Activated gamma-delta T cell (primary cell): ENCODE measurements around the gene SLC16A13.
"Not testable (repeated sequence)": the region's sequence is repeated elsewhere in the genome, so short reads cannot be mapped to it uniquely, and the experiment has no call there.

Source experiments
- DNase-seq: peaks from one replicate; lab custom pipeline; 2025; lab: John Stamatoyannopoulos, UW

SLC16A13 gene

DNA sequence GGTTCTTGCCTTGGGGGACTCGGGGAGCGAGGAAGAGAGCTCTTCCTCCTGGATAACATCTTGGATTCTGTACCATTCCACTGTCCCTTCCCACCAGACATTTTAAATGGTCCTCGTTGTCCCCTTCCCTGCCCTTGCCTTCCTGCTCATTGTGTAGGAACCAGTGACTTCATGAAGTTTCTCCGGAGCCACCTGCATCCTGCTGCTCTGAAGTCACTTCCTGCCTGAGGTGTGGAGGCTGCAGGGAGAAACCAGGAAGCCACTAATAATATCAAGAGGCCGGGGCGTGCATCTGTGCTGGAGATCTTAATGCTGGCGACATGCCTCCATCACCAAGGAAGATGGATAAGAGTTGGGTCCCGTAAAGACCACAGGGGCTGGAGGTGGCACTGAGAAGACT lies 6.2 kb upstream of the SLC16A13 start:
- DNase-seq, result no peak

DNA sequence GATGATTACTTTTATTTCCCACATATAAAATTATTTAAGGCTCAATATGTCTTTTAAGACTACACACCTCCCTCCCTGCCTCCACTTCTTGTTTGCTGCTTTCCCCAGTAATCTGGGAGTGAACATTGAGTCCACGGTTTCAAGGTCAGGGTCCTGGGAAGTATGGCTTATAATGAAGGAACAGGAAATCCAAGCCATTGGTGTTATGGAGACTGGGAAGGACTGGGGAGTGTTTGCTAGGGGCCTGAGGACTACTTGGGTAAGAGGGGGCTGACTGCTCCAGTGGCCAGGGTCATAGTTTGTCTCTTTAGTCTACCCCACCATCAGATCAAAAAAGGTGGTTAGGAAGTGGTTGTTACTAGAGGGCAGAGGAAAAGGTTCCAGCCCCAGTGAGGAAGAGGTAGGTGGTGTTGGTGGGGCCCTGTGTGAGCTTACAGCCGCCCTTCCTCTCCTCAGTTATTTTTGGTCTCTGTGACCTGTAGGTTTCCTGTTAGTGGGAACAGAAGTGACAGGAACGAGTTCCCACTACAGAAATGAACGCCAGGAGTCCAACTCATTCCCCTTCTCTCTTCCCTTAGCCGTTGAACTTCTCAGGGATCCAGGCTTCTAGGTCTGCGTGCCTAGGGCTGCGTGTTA lies 742 bp upstream of the SLC16A13 start:
- DNase-seq, result no peak

DNA sequence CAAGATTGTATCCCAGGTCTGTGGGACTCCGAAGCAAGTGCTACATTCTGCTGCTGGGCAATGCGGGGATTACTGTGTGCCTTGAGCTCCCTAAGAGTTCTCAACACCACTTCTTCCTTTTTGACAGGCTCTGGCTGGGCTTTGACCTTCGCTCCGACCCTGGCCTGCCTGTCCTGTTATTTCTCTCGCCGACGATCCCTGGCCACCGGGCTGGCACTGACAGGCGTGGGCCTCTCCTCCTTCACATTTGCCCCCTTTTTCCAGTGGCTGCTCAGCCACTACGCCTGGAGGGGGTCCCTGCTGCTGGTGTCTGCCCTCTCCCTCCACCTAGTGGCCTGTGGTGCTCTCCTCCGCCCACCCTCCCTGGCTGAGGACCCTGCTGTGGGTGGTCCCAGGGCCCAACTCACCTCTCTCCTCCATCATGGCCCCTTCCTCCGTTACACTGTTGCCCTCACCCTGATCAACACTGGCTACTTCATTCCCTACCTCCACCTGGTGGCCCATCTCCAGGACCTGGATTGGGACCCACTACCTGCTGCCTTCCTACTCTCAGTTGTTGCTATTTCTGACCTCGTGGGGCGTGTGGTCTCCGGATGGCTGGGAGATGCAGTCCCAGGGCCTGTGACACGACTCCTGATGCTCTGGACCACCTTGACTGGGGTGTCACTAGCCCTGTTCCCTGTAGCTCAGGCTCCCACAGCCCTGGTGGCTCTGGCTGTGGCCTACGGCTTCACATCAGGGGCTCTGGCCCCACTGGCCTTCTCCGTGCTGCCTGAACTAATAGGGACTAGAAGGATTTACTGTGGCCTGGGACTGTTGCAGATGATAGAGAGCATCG lies 2.4 kb downstream of the SLC16A13 start:
- no peak for DNase-seq

DNA sequence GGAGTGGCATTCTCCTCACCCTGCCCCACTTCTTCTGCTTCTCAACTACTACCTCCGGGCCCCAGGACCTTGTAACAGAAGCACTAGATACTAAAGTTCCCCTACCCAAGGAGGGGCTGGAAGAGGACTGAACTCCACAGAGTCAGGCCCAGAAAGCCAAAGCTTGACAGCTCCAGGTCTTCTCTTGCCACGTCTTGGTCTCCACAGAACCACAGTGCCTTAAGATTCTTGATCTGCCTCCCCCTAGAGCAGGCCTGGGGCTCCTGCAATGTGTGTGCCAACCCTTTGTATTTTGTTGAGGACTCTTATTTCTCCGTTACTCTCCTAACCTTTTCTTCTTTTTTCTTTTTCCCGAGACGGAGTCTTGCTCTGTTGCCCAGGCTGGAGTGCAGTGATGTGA lies 4.0 kb downstream of the SLC16A13 start:
- DNase-seq, result no peak

DNA sequence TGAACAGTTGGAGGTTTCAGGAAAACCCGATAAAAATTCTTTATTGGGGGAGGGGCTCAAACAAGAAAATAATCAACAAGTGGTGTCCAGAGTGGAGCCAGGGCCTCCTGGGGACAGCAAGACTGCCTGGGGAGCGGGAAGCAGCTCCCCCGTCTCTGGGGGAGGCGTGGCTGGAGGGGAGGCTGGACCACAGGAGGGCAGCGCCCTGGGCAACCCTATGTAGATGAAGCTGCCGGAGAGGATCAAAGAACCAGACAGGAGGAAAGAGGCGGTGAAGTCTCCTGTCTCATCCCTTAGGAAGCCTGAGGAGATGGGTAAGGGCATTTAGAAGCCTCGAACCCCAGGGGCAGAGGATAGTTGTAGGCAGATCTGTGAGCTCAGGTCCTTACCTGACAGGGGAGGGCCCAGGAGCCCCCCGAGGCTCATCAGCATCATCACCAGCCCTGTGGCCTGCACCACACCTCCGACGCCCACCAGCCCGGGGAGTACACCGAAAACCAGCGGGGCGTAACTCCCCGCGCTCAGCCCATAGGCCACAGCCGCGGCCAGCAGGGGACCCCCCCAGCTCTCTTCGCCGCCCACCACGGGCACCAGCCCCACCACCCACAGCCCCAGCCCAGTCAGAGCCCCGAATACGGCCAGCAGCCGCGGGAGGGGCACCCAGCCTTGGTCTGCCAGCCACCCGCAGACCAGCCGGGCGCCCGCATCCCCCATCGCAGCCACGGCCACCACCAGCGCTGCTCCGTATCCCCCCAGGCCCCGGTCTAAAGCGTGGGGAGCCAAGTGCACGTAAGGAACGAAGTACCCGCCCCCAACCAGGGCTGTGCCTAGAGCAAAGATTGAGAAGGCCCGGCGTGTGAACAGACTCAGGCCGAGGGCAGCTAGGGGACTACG lies 6.0 kb downstream of the SLC16A13 start:
- peak; percentile 27 for DNase-seq

DNA sequence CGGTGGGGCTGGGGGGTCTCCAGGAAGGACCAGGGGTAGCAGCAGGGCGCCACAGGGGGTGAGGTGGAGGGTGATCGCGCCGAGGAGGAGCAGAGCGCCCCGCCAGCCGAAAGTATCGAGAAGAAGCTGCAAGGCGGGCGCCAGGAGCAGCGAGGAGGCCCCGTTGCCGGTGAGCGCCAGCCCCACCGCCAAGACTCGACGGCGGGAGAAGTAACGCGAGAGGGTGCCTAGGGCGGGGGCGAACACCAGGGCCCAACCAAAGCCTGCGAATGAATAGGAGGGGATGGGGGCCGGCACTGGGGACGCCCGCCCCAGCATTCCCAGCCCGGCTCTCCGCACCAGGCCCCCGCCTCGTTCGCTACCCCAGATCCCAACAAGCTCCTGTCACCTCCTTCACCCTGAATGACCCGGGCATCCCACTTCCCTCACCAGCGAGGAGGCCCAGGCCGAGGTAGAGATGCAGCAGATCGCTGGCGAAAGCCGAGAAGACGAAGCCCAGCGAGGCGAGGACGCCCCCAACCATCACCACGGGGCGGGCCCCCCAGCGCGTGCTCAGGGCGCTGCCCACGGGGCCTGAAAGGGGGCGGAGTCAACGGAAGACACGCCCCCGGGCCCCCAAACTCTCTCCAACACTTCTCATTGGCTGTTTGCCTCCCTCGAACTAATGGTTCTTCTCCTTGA lies 6.8 kb downstream of the SLC16A13 start:
- DNase-seq, result peak; percentile 29

DNA sequence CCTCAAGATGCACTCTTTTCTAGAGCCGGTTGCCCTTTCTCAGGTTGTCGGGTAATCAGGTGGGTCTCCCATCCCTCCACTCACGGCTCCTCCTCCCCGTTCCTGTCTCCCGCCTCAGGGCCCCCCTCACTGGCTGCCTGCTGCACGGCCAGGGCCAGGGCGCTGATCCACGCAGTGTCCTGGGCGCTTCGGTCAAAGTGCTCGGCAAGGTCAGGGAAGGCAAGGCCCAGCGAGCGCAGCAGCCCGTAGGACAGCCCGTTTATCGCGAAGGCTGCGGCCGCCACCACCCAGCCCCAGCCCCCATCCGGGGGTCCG lies 7.3 kb downstream of the SLC16A13 start:
- DNase-seq, result no peak

DNA sequence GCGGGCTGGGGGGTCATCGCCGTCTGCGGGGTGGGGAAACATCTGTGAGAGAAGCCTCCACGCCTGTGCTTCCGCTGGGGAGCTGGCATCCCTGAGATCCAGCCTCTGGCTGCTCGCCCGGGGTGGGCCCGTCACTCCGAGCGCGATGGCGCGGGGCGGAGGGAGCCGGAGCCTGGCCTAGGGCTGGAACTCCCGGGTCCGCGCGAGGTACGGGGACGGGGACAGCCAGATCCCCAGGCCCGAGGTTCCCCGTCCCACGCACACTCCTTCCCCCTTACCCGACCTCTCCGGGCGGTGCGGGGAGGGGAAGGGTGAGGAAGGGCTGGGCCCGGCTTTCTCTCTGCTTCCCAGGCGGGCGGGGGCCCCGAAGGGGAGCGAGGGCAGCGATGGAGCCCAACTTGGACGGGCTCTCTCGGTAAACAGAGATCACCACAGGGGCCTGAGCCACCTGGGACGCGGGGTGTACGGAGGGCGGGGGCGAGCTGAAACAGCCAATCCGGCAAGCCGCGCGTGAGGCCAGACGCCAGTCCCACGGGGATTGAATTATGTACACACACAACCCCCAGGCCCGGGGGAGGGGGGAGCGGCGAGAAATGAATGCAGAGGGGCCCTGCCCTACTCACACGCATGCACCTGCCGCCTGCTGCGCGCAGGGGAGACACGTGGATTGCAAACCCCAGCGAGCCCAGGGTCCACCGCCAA lies 7.8 kb downstream of the SLC16A13 start, which contains the start of gene SLC16A11:
TSS of gene SLC16A11 (minus strand) at position 596 of the 702 bp plus-strand sequence. CDS start at position 17, 579 bp downstream.
- DNase-seq, result peak; percentile 18

DNA sequence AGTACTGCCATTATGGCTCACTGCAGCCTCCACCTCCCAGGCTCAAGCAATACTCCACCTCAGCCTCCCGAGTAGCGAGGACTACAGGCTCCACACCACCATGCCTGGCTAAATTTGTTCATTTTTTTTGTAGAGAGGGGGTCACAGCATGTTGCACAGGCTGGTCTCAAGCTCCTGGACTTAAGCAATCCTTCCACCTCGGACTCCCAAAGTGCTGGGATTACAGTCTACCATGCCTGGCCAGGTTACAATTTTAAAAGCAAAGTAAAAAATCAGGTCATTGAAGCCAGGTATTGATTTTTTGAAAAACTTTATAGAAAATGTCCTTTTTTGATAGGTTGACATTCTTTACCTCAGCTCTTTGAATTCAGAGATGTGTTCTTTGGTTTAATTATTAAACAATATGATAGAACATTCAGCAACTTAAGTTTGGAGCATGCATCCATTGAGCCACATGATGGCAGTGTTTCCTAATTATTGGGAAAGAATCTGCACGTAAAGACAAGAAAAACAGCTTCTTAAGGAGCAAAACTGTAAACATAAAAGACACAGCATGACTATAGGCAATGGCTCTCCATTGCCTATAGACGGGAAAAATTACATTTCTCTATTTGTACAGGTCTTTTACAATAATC lies 9.8 kb downstream of the SLC16A13 start:
- DNase-seq, result no peak

DNA sequence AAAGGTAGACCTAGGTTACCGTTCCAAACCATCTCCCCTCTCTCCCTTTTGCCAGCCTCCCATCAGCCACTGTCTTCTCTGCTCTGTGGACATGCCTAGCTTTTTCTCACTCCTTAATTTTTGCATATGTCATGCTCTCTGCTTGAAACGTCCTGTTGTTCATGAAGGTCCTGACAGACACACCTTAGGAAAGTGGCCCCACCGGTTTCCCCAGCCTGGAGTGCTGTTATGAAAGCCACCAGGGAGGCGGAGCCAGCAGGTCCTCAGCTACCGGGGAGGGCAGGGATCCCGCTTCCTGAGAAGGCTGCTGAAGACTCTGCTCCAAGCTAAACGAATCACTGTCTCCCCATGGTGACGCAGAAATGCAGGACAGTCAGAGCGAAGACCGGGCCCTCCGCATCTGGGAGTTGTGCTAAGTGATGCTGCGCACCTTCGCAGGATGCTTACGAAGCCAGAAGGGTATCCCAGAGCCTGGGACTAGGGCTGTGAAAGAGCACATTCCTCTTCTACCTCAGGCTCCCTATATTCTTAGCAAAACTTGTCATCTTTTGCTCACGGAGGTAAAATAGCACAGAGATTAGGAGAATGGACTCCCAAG lies 10.4 kb downstream of the SLC16A13 start:
- no peak for DNase-seq

DNA sequence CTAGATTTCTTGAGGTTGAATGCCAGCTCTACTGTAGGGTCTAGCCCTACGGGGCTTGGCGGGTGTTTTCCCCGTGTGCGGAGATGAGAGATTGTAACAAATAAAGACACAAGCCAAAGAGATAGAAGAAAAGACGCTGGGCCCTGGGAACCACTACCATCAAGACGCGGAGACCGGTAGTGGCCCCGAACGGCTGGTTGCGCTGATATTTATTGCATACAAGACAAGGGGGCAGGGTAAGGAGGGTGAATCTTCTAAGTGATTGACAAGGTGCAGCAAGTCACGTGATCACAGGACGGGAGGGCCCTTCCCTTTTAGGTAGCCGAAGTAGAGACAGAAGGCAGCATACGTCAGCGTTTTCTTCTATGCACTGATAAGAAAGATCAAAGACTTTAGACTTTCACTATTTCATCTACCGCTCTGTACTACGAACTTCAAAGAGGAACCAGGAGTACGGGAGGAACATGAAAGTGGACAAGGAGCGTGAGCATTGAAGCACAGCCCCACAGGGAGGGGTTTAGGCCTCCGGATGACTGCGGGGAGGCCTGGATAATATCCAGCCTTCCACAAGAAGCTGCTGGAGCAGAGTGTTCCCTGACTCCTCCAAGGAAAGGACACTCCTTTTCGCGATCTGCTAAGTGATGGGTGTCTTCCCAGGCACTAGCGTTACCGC lies 11.0 kb downstream of the SLC16A13 start:
- DNase-seq, result not testable (repeated sequence)

DNA sequence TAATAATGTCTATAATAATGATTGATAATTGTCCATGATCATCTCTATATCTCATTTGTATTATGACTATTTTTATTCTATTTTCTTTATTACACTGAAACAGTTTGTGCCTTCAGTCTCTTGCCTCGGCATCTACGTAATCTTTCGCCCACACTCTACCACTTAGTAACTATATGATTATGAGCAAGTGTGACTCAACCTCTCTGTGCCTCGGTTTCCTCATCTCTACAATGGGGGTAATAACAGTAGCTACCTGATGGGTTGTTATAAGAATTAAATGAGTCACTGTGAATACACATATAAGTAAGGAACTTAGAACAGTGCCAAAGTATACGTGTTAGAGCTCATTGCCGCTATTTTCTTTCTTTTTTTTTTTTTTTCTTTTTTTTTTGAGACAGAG lies 11.8 kb downstream of the SLC16A13 start:
- no peak for DNase-seq

DNA sequence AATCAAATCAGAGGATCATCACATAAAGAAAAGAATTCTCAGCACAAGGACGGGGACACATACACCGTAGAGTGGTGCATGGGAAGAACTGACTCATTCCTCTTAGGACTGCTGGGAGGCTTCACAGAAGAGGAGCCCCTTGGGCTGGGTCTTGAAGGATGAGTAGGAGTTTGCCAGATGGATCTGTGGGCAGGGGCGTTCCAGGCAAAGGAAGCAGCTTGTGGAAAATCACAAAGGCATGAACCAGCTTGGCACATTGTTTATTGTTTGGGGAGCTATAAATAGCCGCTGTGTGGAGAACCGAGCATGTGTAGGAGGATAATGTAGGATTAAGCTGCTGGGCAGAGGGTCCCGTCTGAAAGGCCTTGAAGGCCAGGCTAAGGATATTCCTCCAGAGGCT lies 13.2 kb downstream of the SLC16A13 start:
- no peak for DNase-seq

DNA sequence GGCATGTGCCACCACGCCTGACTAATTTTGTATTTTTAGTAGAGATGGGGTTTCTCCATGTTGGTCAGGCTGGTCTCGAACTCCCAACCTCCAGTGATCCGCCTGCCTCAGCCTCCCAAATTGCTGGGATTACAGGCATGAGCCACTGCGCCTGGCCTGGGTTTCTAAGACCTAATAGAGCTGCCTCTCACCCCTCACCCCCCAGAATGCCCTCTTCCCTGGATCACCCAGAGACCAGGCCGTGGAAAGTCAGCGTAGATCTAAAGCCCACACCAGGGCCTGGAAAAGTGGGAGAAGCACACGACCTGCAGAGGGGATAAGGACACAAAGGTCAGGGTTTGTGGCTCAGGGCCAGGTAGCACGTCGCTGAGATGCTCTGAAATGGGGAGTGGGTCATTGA lies 14.8 kb downstream of the SLC16A13 start:
- DNase-seq, result not testable (repeated sequence)

DNA sequence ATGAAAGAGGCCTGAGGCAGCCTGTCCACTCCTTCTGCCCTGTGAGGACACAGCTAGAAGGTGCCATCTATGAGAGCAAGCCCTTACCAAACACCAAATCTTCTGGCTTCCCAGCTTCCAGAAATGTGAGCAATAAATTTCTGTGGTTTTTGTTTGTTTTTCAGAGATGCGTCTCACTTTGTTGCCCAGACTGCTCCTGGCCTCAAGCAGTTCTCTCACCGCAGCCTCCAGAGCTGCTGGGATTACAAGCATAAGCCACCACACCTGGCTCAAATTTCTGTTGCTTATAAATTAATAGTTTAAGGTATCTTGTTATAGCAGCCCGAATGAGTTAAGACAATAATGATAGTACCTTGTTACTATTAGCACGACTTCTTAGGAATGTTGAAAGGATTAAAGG lies 20.6 kb downstream of the SLC16A13 start:
- DNase-seq, result no peak

DNA sequence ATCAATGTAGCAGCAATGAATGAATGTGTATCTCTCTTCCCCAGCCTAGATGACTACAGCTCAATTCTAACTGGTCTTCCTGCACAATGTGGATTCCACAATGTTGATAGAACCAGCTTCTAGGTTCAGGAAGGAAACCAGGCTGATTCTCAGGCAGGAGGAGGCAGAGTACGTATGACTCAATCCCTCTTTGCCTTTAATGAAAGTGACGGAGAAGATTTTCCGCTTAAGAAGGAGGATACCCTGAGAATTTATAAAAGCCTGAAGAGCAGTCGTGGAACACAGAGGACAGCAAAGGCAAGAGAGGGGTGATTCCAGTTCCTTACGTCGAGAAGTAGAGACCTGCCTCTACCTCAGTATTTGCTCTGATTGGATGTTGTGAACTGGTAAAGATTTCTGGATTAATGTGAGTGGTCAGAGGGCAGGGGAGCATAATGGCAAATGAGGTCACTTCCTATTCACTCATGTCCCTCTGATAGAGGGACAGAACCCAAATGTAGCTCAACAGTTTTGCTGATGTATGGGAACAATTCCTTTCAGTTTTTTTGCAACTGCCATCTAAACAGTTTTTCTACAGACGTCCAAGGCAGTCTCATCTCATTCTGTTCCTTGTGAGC lies 23.1 kb downstream of the SLC16A13 start:
- DNase-seq, result no peak

DNA sequence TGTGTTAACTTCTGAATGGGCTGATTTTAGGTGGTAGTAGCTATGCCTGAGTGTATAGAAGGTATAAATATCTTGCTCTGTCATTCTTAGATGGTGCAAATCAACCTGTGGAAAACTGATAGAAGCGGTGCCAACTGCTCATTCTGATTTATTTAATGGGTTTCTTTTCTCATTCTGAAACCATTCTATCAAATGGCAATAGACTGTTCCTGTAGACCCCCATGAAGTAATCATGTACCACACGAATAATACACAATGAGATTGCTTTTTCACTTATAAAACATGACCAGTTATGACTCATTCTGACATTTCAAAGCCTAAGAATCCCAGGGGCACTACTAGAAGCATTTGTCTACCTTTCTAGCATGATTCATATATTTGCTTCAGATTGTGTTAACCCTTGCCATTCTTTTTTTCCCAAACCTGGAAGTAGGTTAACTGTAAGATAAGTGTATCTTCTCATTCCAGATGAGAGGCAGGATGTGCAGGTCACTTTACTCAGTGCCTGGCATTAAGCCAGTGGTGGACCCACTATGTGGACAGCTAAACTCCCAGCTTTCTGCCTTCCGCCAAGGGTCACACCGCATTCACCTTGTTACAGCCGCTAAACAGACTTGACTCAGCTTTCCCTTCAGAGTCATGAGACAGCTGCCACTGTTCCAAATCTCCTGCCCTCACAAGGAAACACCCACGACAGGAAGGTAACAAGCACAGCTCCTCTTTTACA lies 24.5 kb downstream of the SLC16A13 start:
- DNase-seq, result no peak

DNA sequence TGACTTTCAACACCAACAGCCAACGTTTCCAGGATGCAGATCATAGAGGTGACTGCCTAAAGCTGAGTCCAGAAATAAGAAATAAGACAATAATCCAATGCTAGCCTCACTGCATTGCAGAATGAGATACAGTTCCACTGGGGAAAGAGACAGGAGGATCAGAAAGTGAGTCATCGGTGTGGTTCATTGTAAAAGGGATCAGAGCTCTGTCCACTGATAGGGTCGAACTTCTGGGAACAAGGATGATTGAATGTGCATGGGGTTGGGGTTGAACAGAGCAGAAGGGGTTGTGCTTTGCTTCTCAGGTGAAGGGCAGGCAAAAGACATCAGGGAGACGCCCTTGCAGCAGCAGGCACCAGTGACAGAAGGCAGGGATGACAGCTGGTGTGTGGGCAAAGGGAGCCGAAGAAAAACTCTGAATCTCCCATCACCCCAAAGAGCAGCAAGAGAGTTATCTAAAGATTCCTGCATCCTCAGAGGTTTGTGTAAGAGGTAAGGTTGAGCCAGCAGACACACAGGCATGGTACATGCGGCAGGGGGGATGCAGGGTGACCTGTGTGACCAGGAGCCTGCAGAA lies 27.8 kb downstream of the SLC16A13 start:
- no peak for DNase-seq
